Measurements from ENCODE around the gene CUEDC2.

The CUEDC2 gene

GRCh38 chr10:102405632-102406031, 26.7 kb downstream of the CUEDC2 start:
- TF ChIP-seq CTCF (IDR thresholded peaks at IDR 0.05), result no peak

DNA sequence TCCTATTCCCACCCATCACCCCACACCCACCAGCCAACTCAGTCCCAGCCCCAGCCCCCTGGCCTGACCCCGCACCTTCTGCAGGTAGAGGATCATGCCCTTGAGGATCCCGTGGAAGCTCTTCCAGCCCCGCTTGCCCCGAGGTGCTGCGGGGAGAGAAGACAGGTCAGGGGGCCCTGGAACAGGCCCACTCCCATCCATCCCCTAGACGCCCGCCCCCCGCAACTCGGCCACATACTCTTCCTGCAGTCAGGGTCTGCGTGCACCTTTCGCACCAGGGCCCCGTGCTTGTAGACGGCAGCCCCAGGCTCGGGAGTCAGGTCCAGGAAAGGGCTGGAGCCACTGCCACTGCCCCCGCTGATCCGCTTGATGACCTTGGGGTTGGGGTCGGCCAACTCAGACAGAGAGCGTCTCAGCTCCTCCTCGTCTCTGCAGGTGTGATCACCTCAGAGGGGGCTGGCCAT, 27.2 kb downstream of the CUEDC2 start:
- TF ChIP-seq CTCF (IDR thresholded peaks at IDR 0.05), result no peak
- Histone ChIP-seq H3K27ac (no peak overlapping the region), H3K4me1 (peaks cover 0 to 17% (median 9%) of the 10 kb centered on the region in 4 donors)

More at GRCh38 chr10:102405632-102406031, 26.7 kb downstream of the CUEDC2 start:
- intact Hi-C loops (cut with DNase I; ENCODE audit: low total_unique reads), result no loop called here
- Histone ChIP-seq H3K4me1 (peaks cover 0 to 20% (median 13%) of the 10 kb centered on the region in 4 donors), H3K27ac (no peak overlapping the region), H3K27me3 (peaks cover 0 to 47% of the 10 kb centered on the region in 2 donors), H3K9me3 (no peaks in the 10 kb centered on the region), H3K36me3 (peaks cover 12 to 27% (median 20%) of the 10 kb centered on the region in 3 donors), H3K4me3 (no peak overlapping the region)
- DNase-seq, result no peak

GRCh38 chr10:102404361-102405107, 27.8 kb downstream of the CUEDC2 start:
- intact Hi-C loops (cut with DNase I; ENCODE audit: low total_unique reads), result loop anchor here (5.0 kb wide), 2 partner anchors 73 to 232 kb away; no protein-coding TSS in a partner anchor
- Histone ChIP-seq H3K9me3 (no peaks in the 10 kb centered on the region), H3K27ac (no peak overlapping the region), H3K4me3 (no peak overlapping the region), H3K27me3 (peaks cover 0 to 36% of the 10 kb centered on the region in 2 donors), H3K36me3 (peaks cover 12 to 27% (median 20%) of the 10 kb centered on the region in 3 donors), H3K4me1 (peaks cover 5 to 18% (median 14%) of the 10 kb centered on the region in 4 donors)
- TF ChIP-seq CTCF (IDR thresholded peaks at IDR 0.05), result no peak
- DNase-seq, result no peak

More for the DNA sequence above, 27.2 kb downstream of the CUEDC2 start:
- H3K27me3 ChIP-seq, result peaks cover 0 to 42% of the 10 kb centered on the region in 2 donors
- intact Hi-C loops (cut with DNase I; ENCODE audit: low total_unique reads), result no loop called here
- peaks cover 12 to 27% (median 20%) of the 10 kb centered on the region in 3 donors for H3K36me3 ChIP-seq
- H3K4me3 ChIP-seq, result no peak overlapping the region
- no peaks in the 10 kb centered on the region for H3K9me3 ChIP-seq
- DNase-seq, result no peak

DNA sequence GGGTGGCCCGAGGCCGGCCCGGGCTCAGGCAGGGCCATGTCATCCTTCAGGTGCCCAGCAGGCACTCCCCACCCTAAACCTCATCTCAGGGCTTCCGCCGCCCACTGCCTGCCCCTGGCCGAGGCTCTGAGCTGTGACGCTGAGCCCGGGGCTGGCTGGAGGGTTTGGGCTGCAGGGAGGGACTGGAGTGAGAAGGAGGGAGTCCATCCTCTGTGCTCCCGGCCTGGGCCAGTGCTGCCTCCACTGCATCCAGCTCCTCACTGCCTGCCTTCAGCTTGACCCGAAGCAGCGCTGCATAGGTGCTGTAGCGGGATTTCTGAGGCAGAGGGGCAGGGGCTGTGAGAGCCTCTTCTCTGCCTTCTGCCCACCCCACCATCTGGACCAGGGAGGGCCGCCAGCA, 29.3 kb downstream of the CUEDC2 start:
- Histone ChIP-seq H3K36me3 (peaks cover 12 to 31% (median 20%) of the 10 kb centered on the region in 3 donors), H3K27me3 (peaks cover 0 to 22% of the 10 kb centered on the region in 2 donors), H3K27ac (no peak overlapping the region), H3K4me1 (peaks cover 5 to 19% (median 11%) of the 10 kb centered on the region in 4 donors), H3K9me3 (no peaks in the 10 kb centered on the region), H3K4me3 (no peak overlapping the region)
- no peak for DNase-seq
- no peak for TF ChIP-seq CTCF (IDR thresholded peaks at IDR 0.05)
- intact Hi-C loops (cut with DNase I; ENCODE audit: low total_unique reads), result loop anchor here (5.0 kb wide), 2 partner anchors 74 to 231 kb away; no protein-coding TSS in a partner anchor

- intact Hi-C loops (cut with DNase I; ENCODE audit: low total_unique reads), result loop anchor here (5.0 kb wide), 2 partner anchors 75 to 230 kb away; no protein-coding TSS in a partner anchor
- Histone ChIP-seq H3K9me3 (no peaks in the 10 kb centered on the region), H3K4me1 (peaks cover 5 to 21% (median 11%) of the 10 kb centered on the region in 4 donors), H3K27ac (no peak overlapping the region), H3K4me3 (no peak overlapping the region), H3K27me3 (peaks cover 0 to 16% of the 10 kb centered on the region in 2 donors), H3K36me3 (peaks cover 12 to 37% (median 20%) of the 10 kb centered on the region in 3 donors)
- no peak for DNase-seq
- no peak for TF ChIP-seq CTCF (IDR thresholded peaks at IDR 0.05)
Observed at GRCh38 chr10:102402512-102402896, 29.9 kb downstream of the CUEDC2 start.

Measured in tibial artery (tissue), 4 donors.